CD14-positive monocyte (primary cell): Measurements from ENCODE around the gene DNMBP. TPM values are rescaled to one million over a fixed set of nuclear protein-coding genes. Genes with fewer than 3 reads are reported as not detected.

Source experiments
- DNase-seq, 3 donors: peaks; one replicate each; pipeline ENCODE4 v3.0.0-alpha.2; 2011 to 2022
- H2AFZ ChIP-seq: 2 replicates; pipeline ENCODE4 v1.6.0; 2012; ENCODE audit warnings: mild to moderate bottlenecking, low read depth, low read length, inconsistent platforms; ENCODE audit not compliant: insufficient read depth, poor library complexity, severe bottlenecking
- H3K27ac ChIP-seq, 2 donors: 1 replicate in 1 of 2; 2 replicates in 1 of 2; pipeline ENCODE4 v1.5.1; 2012 to 2013; ENCODE audit warnings: low read length in 2 of 2, control low read depth in 1 of 2, inconsistent platforms in 1 of 2, low read depth in 1 of 2, mild to moderate bottlenecking in 1 of 2
- H3K27me3 ChIP-seq, 2 donors: one replicate each; pipeline versions ENCODE4 v1.6.0 to v1.6.1; 2011 to 2013; ENCODE audit warnings: low read length in 2 of 2; ENCODE audit not compliant: control insufficient read depth in 2 of 2, insufficient read depth in 2 of 2
- H3K36me3 ChIP-seq, 2 donors: replicated peaks in 1 of 2; 1 replicate in 1 of 2; 2 replicates in 1 of 2; pipeline versions ENCODE4 v1.5.1 to v1.6.1; 2012 to 2013; ENCODE audit warnings: low read length in 2 of 2, control low read depth in 1 of 2, inconsistent platforms in 1 of 2, mild to moderate bottlenecking in 1 of 2; ENCODE audit not compliant: insufficient read depth in 2 of 2, control insufficient read depth in 1 of 2
- H3K4me1 ChIP-seq, 2 donors: 1 replicate in 1 of 2; 2 replicates in 1 of 2; pipeline versions ENCODE4 v1.5.1 to v1.6.1; 2012 to 2013; ENCODE audit warnings: low read length in 2 of 2, control low read depth in 1 of 2, inconsistent platforms in 1 of 2, mild to moderate bottlenecking in 1 of 2, moderate library complexity in 1 of 2; ENCODE audit not compliant: insufficient read depth in 2 of 2, control insufficient read depth in 1 of 2
- H3K4me2 ChIP-seq: replicated peaks from 2 replicates; pipeline ENCODE3; 2012; ENCODE audit warnings: low read length, moderate library complexity, mild to moderate bottlenecking; ENCODE audit not compliant: poor library complexity, severe bottlenecking; ENCODE audit errors: extremely low read depth
- H3K4me3 ChIP-seq, 3 experiments: fragments of 200-600 bp in 1 of 3; sonication (generic) in 1 of 3; replicated peaks in 1 of 3; 1 replicate in 2 of 3; 2 replicates in 1 of 3; pipeline ENCODE4 v1.5.1; 2011 to 2013; ENCODE audit warnings: low read length in 3 of 3, mild to moderate bottlenecking in 3 of 3, control low read depth in 2 of 3, low read depth in 2 of 3, inconsistent platforms in 1 of 3, moderate library complexity in 1 of 3
- H3K79me2 ChIP-seq: 2 replicates; pipeline ENCODE4 v1.6.0; 2012; ENCODE audit warnings: mild to moderate bottlenecking, control low read depth, inconsistent platforms, low read length, moderate library complexity; ENCODE audit not compliant: insufficient read depth
- H3K9ac ChIP-seq: 2 replicates; pipeline ENCODE4 v1.6.0; 2017; ENCODE audit warnings: low read length, mild to moderate bottlenecking; ENCODE audit not compliant: insufficient read depth, poor library complexity, severe bottlenecking
- H3K9me3 ChIP-seq, 2 donors: replicated peaks in 1 of 2; 1 replicate in 1 of 2; 2 replicates in 1 of 2; pipeline versions ENCODE4 v1.5.1 to v1.6.1; 2012 to 2013; ENCODE audit warnings: low read length in 2 of 2, control low read depth in 1 of 2; ENCODE audit not compliant: control insufficient read depth in 1 of 2, insufficient read depth in 1 of 2
- H4K20me1 ChIP-seq: 2 replicates; pipeline ENCODE4 v1.6.0; 2012; ENCODE audit warnings: mild to moderate bottlenecking, low read length, control low read depth, moderate library complexity; ENCODE audit not compliant: insufficient read depth
- H3K27ac Mint-ChIP-seq, 7 donors: one replicate each; pipeline ENCODE4 v1.8.0; 2020; ENCODE audit warnings: mild to moderate bottlenecking in 7 of 7, mixed read lengths in 7 of 7, moderate library complexity in 6 of 7, inconsistent platforms in 2 of 7
- H3K27me3 Mint-ChIP-seq, 3 donors: one replicate each; pipeline ENCODE4 v1.8.0; 2021 to 2022; ENCODE audit warnings: low read depth in 3 of 3, mild to moderate bottlenecking in 3 of 3, mixed read lengths in 3 of 3, moderate library complexity in 3 of 3, inconsistent platforms in 1 of 3
- H3K36me3 Mint-ChIP-seq, 2 donors: one replicate each; pipeline ENCODE4 v1.8.0; 2020; ENCODE audit warnings: mixed read lengths in 2 of 2, inconsistent platforms in 1 of 2, mild to moderate bottlenecking in 1 of 2
- H3K4me1 Mint-ChIP-seq: one replicate; pipeline ENCODE4 v1.8.0; 2020; ENCODE audit warnings: mild to moderate bottlenecking, mixed read lengths
- H3K4me3 Mint-ChIP-seq, 2 donors: one replicate each; pipeline ENCODE4 v1.8.0; 2020; ENCODE audit warnings: mild to moderate bottlenecking in 2 of 2, mixed read lengths in 2 of 2, moderate library complexity in 1 of 2
- H3K9me3 Mint-ChIP-seq, 7 donors: one replicate each; pipeline ENCODE4 v1.8.0; 2020 to 2022; ENCODE audit warnings: mixed read lengths in 7 of 7, mild to moderate bottlenecking in 6 of 7, moderate library complexity in 6 of 7, inconsistent platforms in 2 of 7
- WGBS: methylation state at CpG from one replicate; pipeline ENCODE4 v1.1.5; 2013; ENCODE audit warnings: missing lambda C conversion rate; ENCODE audit not compliant: insufficient coverage; 5-methylcytosine and 5-hydroxymethylcytosine counted together
- intact Hi-C, 2 donors: fragments of 100-400 bp; cut with micrococcal nuclease; formaldehyde crosslinking; loops; one replicate each; pipeline versions ENCODE4 v1.15.0 to v1.15.1; 2023
- polyA plus RNA-seq, 3 donors: library from polyadenylated mRNA; depleted of rRNA in 1 of 3; unstranded in 2 of 3; stranded (reverse) in 1 of 3; fragments of 300-500 nt in 2 of 3; fragments of >200 nt in 1 of 3; fragmentation: Illumina TruSeq in 2 of 3; gene quantifications; 1 replicate in 2 of 3; 2 replicates in 1 of 3; pipeline ENCODE4 v1.2.3, GENCODE V29; 2012 to 2021
- TF ChIP-seq, protein P1 (sequence below): fragments of 200-600 bp; IDR thresholded peaks from one replicate; pipeline ENCODE4 v1.8.0; 2022; ENCODE audit warnings: antibody characterized with exemption, mild to moderate bottlenecking

DNMBP gene
- polyA plus RNA-seq, 3 donors = 0.83 to 10.3 (median 1.2) TPM

DNA sequence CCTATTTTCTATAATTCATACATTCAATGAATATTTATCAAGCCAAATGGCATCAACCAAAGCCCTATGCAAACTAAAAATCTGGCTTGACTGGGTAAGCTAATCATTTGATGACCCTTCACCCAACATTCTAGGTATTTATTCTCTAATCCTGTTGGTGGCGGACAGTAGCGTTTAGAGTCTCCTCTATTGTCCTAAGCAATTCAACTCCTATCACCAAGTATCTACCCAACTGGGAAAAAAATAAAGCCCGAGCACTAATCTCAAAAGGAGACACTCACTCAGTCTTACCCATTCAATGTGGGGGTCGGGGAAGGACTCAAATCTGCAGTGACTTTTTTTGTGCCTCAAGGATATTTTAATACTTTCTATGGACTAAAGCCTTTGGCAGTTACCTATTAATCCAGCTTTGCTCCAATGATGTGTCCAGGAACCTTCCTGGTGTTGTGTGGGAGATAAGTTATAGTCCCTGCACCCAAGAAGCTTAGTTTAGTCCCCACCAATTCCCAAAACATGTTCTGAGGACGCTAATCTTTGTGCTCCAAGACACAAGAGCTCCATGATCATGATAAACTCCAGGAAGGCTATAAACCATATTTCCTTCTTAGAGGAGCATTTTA, 30.6 kb downstream of the DNMBP start:
- no peak overlapping the region for H3K4me3 ChIP-seq
- H3K9me3 Mint-ChIP-seq = no peaks in the 10 kb centered on the region
- H2AFZ ChIP-seq = no peak overlapping the region
- H3K4me3 Mint-ChIP-seq = no peak overlapping the region
- H3K79me2 ChIP-seq = peaks cover 19% of the 10 kb centered on the region
- H3K9ac ChIP-seq = no peak overlapping the region
- peaks cover 0 to 5% (median 0%) of the 10 kb centered on the region in 3 donors for H3K27me3 Mint-ChIP-seq
- TF ChIP-seq, protein P1, sequence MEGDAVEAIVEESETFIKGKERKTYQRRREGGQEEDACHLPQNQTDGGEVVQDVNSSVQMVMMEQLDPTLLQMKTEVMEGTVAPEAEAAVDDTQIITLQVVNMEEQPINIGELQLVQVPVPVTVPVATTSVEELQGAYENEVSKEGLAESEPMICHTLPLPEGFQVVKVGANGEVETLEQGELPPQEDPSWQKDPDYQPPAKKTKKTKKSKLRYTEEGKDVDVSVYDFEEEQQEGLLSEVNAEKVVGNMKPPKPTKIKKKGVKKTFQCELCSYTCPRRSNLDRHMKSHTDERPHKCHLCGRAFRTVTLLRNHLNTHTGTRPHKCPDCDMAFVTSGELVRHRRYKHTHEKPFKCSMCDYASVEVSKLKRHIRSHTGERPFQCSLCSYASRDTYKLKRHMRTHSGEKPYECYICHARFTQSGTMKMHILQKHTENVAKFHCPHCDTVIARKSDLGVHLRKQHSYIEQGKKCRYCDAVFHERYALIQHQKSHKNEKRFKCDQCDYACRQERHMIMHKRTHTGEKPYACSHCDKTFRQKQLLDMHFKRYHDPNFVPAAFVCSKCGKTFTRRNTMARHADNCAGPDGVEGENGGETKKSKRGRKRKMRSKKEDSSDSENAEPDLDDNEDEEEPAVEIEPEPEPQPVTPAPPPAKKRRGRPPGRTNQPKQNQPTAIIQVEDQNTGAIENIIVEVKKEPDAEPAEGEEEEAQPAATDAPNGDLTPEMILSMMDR = no peak
- H3K9me3 ChIP-seq = no peaks in the 10 kb centered on the region
- peaks cover 54% of the 10 kb centered on the region for H3K4me1 Mint-ChIP-seq
- intact Hi-C loops = loop anchor here in 1 of 2 donors (5.0 kb wide), 1 partner anchor 33 kb away; no protein-coding TSS in a partner anchor
- no peaks in the 10 kb centered on the region for H4K20me1 ChIP-seq
- H3K36me3 Mint-ChIP-seq = peaks cover 5 to 7% of the 10 kb centered on the region in 2 donors
- no peak overlapping the region for H3K27ac ChIP-seq
- no peak for DNase-seq
- 100% methylated on average over 2 of the region's 5 CpGs for WGBS
- H3K4me1 ChIP-seq = peaks cover 54 to 59% of the 10 kb centered on the region in 2 donors
- H3K27ac Mint-ChIP-seq = no peak overlapping the region
- no peaks in the 10 kb centered on the region for H3K27me3 ChIP-seq
- no peaks in the 10 kb centered on the region for H3K36me3 ChIP-seq
- no peak overlapping the region for H3K4me2 ChIP-seq

DNA sequence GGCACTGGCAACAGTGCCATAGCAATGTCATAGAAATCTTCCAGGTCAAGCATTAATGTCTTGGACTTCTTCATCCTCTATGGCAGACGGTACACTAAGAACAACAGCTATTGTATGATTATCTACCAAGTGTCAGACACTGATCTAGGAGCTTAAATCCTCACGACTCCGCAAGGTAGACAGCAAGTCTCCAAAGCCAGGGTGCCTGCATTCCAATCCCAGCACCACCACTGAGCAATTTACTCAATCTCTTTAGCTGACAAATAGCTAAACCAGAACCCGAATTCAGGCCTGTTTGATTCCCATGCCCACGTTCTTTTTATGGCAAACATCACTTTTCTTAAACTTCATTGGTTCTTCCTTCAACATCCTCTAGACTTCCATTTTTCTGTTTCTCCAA, 31.8 kb downstream of the DNMBP start:
- no peaks in the 10 kb centered on the region for H3K9me3 Mint-ChIP-seq
- Histone ChIP-seq H3K27ac (no peak overlapping the region), H3K9me3 (no peaks in the 10 kb centered on the region), H2AFZ (no peak overlapping the region), H3K4me1 (peaks cover 42 to 46% of the 10 kb centered on the region in 2 donors), H3K79me2 (peaks cover 21% of the 10 kb centered on the region), H3K27me3 (no peaks in the 10 kb centered on the region), H3K36me3 (no peaks in the 10 kb centered on the region), H3K9ac (no peak overlapping the region), H4K20me1 (no peaks in the 10 kb centered on the region), H3K4me3 (no peak overlapping the region), H3K4me2 (no peak overlapping the region)
- TF ChIP-seq, protein P1 = no peak
- H3K4me1 Mint-ChIP-seq = peaks cover 42% of the 10 kb centered on the region
- peaks cover 5 to 7% of the 10 kb centered on the region in 2 donors for H3K36me3 Mint-ChIP-seq
- intact Hi-C loops = loop anchor here in 1 of 2 donors (5.0 kb wide), 1 partner anchor 34 kb away; no protein-coding TSS in a partner anchor
- 94% methylated on average over 5 of the region's 5 CpGs for WGBS
- DNase-seq = no peak
- peaks cover 0 to 5% (median 0%) of the 10 kb centered on the region in 3 donors for H3K27me3 Mint-ChIP-seq
- no peak overlapping the region for H3K27ac Mint-ChIP-seq
- no peak overlapping the region for H3K4me3 Mint-ChIP-seq
